Glutamatergic neuron (in vitro differentiated cells): ENCODE results near the gene CACNA1D. TPM values are rescaled to one million over a fixed set of nuclear protein-coding genes. Genes with fewer than 3 reads are reported as not detected.
A peak's percentile ranks its signal among the peaks of the same experiment; 100 is the strongest.

Experiments
- DNase-seq: peaks from one replicate; pipeline ENCODE4 v3.0.0; 2022
- H3K27ac Mint-ChIP-seq: one replicate; pipeline ENCODE4 v1.8.0; 2020; ENCODE audit warnings: mild to moderate bottlenecking, mixed read lengths, inconsistent platforms; ENCODE audit not compliant: unreplicated experiment
- H3K27me3 Mint-ChIP-seq: one replicate; pipeline ENCODE4 v1.8.0; 2020; ENCODE audit warnings: mild to moderate bottlenecking, moderate library complexity, mixed read lengths, inconsistent platforms; ENCODE audit not compliant: unreplicated experiment
- H3K36me3 Mint-ChIP-seq: one replicate; pipeline ENCODE4 v1.8.0; 2020; ENCODE audit warnings: mild to moderate bottlenecking, mixed read lengths, inconsistent platforms; ENCODE audit not compliant: unreplicated experiment
- H3K4me1 Mint-ChIP-seq: one replicate; pipeline ENCODE4 v1.8.0; 2020; ENCODE audit warnings: mild to moderate bottlenecking, low read depth, mixed read lengths, inconsistent platforms; ENCODE audit not compliant: unreplicated experiment
- H3K4me3 Mint-ChIP-seq: one replicate; pipeline ENCODE4 v1.8.0; 2020; ENCODE audit warnings: mild to moderate bottlenecking, mixed read lengths, inconsistent platforms; ENCODE audit not compliant: unreplicated experiment
- H3K9me3 Mint-ChIP-seq: one replicate; pipeline ENCODE4 v1.8.0; 2020; ENCODE audit warnings: mild to moderate bottlenecking, moderate library complexity, mixed read lengths, inconsistent platforms; ENCODE audit not compliant: unreplicated experiment
- CTCF ChIP-seq: fragments of 200-600 bp; sonication (generic); IDR thresholded peaks from one replicate; pipeline ENCODE4 v1.5.0; 2021; ENCODE audit not compliant: partially characterized antibody, unreplicated experiment
- total RNA-seq: library from RNA; stranded (reverse); fragmentation: NEBNext Ultra II Directional; extraction: Animal tissue kit (Norgen Biotek cat#: 25700); gene quantifications from one replicate; pipeline ENCODE4 v1.2.1, GENCODE V29; 2021; ENCODE audit not compliant: unreplicated experiment

The CACNA1D gene
- total RNA-seq, 1 donor from 2014 or later, result 5.0 TPM

- H3K4me3 Mint-ChIP-seq, result no peak overlapping the region
- H3K36me3 Mint-ChIP-seq, result no peaks in the 10 kb centered on the region
- DNase-seq, result no peak
- no peaks in the 10 kb centered on the region for H3K27me3 Mint-ChIP-seq
- peaks cover 3% of the 10 kb centered on the region for H3K4me1 Mint-ChIP-seq
- no peak overlapping the region for H3K27ac Mint-ChIP-seq
- no peak for TF ChIP-seq CTCF
- peaks cover 3% of the 10 kb centered on the region for H3K9me3 Mint-ChIP-seq
These were observed 322.0 kb downstream of the CACNA1D start for GRCh38 chr3:53816425-53816824.

- TF ChIP-seq CTCF, result no peak
- H3K27ac Mint-ChIP-seq, result no peak overlapping the region
- DNase-seq, result peak; percentile 5
- H3K4me3 Mint-ChIP-seq, result no peak overlapping the region
- H3K9me3 Mint-ChIP-seq, result peaks cover 5% of the 10 kb centered on the region
- H3K4me1 Mint-ChIP-seq, result peaks cover 2% of the 10 kb centered on the region
- H3K36me3 Mint-ChIP-seq, result no peaks in the 10 kb centered on the region
- no peaks in the 10 kb centered on the region for H3K27me3 Mint-ChIP-seq
These were observed 322.8 kb downstream of the CACNA1D start for GRCh38 chr3:53817211-53817610.

- H3K27ac Mint-ChIP-seq, result no peak overlapping the region
- H3K4me1 Mint-ChIP-seq, result no peaks in the 10 kb centered on the region
- no peak overlapping the region for H3K4me3 Mint-ChIP-seq
- no peaks in the 10 kb centered on the region for H3K27me3 Mint-ChIP-seq
- no peak for DNase-seq
- H3K36me3 Mint-ChIP-seq, result no peaks in the 10 kb centered on the region
- peaks cover 5% of the 10 kb centered on the region for H3K9me3 Mint-ChIP-seq
- no peak for TF ChIP-seq CTCF
These were observed 323.4 kb downstream of the CACNA1D start for GRCh38 chr3:53817809-53818208.

GRCh38 chr3:53818221-53819162 lies 324.1 kb downstream of the CACNA1D start:
- Mint-ChIP-seq H3K4me1 (no peaks in the 10 kb centered on the region), H3K4me3 (no peak overlapping the region), H3K27ac (no peak overlapping the region), H3K36me3 (no peaks in the 10 kb centered on the region), H3K9me3 (peaks cover 5% of the 10 kb centered on the region), H3K27me3 (no peaks in the 10 kb centered on the region)
- DNase-seq, result peak; percentile 0
- no peak for TF ChIP-seq CTCF
